HG02623 (cell line): ENCODE results near the gene RHOF.
"Not testable (repeated sequence)": the region's sequence is repeated elsewhere in the genome, so short reads cannot be mapped to it uniquely, and the experiment has no call there.

Experiments
- ATAC-seq: cut with Tn5 transposase; IDR thresholded peaks from one replicate; pipeline ENCODE4 v1.9.1; 2021; ENCODE audit warnings: moderate library complexity; ENCODE audit not compliant: unreplicated experiment

Gene RHOF

DNA sequence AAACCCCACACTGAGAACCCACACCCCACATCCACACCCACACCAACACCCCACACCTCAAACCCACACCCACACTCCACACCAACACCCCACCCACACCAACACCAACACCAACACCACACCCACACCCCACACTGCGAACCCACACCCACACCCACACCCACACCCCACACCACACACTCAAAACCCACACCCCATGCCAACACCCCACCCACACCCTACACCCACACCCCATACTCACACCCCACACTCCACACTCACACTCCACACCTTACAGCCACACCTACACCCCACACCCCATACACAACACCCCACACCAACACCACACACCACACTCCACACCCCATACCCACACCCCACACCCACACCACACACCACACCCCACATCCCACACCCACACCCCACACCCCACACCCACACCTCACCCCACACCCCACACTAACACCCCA lies 43.0 kb downstream of the RHOF start:
- no peak for ATAC-seq

DNA sequence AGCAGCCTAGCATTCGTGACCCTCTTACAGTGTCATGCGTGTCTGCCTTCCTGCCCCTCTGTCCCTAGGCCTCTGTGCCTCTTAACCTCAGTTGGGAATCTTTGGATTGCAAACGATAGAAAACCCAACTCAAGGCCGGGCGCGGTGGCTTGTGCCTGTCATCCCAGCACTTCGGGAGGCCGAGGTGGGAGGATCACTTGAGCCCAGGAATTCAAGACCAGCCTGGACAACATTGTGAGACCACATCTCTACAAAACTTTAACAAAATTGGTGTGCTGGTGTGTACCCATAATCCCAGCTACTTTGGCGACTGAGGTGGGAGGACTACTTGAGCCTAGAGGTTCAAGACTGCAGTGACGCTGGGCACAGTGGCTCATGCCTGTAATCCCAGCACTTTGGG lies 44.2 kb downstream of the RHOF start:
- ATAC-seq = no peak

DNA sequence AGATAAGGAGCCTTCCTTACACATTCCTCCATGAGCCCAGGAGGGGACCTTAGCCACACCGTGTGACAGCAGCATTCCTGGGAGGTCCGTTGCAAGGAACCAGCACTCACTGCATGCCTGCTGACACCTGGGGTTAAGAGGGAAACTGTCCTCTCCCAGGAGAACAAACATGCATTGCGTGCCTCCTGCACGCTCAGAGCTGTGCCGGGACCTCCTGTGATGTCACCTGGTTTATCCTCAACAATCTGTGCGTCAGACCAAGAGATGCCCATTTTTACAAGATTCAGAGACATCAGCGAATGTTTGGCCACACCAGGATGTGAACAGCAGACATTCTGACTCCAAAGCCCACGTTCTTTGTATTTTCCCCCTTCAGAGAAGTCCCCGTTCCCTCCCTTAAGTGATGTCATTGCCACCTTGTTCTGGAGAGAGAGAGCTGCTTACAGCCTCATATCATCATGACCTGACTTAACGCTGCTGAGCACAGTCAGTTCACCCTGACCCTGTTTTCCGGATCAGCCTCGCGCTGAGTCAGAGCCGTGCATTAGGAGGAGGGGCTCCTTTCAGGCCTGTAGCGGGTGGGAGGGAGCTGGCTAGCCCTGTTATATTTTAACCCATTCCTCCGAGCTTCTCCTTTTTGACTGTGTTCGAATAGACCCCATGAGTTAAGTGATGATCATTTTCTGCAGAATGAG lies 44.8 kb downstream of the RHOF start:
- ATAC-seq = no peak

DNA sequence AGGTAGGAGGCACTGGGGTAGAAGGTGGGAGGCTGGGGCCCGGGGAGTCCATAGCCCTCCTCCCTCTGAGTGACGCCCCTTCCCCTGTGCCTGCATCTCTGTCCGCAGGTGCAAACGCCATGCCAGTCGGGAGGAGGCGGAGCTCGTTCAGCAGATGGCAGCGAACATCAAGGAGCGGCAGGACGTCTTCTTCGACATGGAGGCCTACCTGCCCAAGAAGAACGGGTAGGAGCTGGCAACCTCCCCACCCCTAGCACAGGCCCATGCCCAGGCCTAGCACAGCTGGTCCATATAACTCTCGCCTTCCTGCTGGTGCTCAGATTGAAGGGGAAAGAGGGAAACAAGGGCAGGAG lies 45.3 kb downstream of the RHOF start:
- ATAC-seq = no peak

DNA sequence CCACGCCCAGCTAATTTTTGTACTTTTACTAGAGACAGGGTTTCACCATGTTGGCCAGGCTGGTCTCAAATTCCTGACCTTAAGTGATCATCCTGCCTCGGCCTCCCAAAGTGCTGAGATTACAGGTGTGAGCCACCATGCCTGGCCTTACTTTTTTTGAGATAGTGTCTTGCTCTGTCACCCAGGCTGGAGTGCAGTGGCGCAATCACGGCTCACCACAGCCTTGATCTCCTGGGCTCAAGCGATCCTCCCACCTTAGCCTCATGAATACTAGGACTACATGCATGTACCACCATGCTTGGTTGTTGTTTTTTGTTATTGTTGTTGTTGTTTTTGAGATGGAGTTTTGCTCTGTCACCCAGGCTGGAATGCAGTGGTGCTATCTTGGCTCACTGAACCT lies 47.9 kb downstream of the RHOF start:
- ATAC-seq = not testable (repeated sequence)

DNA sequence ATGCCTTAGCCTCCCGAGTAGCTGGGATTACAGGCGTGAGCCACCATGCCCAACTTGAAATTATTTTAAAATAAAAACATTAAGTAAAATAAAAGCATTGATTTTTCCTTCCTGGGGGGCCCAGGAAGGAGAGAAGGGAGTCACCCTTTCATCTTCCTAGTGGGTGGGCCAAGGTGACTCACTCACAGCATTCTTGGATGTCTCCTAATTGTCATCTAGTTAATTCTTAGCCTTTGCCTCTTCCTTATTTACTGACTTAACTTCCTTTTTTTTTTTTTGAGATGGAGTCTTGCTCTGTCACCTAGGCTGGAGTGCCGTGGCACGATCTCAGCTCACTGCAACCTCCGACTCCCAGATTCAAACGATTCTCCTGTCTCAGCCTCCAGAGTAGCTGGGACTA lies 51.7 kb downstream of the RHOF start:
- ATAC-seq = no peak

DNA sequence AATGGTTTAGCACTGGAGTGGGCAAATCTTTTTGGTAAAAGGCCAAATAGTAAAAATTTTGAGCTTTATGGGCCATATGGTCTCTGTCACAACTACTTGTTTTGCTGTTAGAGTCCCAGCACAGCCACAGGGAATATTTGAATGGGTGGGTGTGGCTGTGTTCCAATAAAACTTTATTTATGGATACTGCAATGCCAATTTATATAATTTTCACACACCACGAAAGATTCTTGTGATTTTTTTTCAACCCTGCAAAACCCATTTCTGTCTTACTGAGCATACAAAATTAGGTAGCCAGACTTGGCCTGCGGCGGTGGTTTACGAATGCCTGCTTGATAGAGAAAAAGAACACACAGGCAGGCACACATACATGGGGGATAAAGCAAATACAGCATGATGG lies 52.6 kb downstream of the RHOF start:
- ATAC-seq = no peak

DNA sequence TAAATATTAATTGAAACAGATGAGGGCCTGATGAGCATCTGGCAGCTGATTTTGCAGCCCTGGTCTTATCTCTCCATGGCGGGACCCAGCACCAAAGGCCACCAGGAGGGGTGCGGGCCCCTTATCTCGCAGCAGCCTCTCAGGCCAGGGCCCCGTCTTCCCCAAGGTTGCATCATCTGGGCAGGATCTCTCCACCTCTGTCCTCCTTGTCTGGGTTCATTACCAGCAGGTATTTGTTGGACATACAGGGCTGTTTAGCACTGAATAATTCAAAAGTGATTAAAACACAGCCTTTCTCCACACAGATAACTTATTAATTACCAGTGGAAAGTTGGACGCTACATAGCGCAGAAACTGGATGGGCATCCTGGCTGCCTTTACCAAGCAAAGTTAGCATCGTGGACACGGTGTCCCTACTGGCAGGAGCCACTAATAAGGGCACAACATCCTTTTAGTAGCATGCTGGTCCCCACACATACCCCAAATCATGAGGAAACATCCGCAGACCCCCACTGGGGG lies 55.1 kb downstream of the RHOF start:
- ATAC-seq = no peak

DNA sequence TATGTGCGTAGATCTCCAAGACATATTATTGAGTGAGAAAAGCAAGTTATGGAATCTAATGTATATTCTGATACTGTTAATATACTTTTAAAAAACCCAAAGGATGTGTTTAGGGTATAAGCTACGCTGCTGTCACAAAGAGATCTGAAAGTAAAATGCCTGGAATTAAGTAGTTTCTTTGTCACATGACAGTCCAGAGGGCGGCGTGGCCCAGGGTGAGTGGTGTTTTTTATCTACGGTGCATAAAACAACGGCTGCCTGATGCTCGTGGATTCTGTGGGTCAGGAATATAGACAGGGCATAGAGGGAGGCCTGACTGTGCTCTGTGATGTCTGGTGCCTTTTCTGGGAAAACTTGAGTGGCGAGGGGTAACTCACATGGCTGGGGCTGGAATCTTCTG lies 59.6 kb downstream of the RHOF start:
- no peak for ATAC-seq

DNA sequence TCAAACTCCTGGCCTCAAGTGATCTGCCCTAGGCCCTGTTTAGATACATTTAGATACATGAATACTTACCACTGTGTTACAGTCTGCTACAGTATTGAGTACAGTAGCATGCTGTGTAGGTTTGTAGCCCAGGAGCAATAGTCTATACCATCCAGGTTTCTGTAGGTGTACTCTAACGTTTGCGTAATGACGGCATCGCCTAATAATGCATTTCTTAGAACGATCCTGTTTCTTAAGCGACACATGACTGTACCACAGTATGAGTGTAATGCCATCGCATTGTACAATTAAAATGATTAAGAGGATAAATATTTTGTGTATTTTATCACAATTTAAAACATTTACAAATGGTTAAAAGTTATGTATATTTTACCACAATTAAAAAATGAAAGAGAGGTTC lies 62.0 kb downstream of the RHOF start:
- no peak for ATAC-seq

DNA sequence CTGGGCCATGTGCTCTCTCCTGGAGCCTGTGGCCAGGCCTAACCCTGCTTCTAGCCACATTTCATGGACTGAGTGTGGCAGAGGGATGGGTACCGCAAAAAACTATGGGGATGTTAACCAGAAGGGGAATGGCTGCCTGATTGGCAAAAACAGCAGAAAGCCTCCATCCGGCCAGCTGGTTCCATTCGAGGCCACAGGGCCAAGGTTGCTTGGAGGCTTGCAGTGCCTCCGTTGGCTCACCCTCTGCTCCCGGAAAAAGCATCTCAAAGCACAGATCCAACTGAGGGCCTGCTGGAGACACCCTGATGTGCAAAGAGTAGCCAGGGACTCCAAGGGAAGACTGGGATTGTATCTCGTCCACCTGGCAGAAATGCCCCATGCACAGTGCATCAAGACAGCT lies 64.5 kb downstream of the RHOF start:
- ATAC-seq = no peak
